Colonic mucosa (tissue), 4 donors: ENCODE results near the gene CDK5R2. TPM values are rescaled to one million over a fixed set of nuclear protein-coding genes. Genes with fewer than 3 reads are reported as not detected.

Source experiments
- DNase-seq: peaks from one replicate; pipeline ENCODE4 v3.0.0-alpha.2; 2020
- H3K27ac ChIP-seq: fragments of 200-600 bp; one replicate; pipeline ENCODE4 v1.8.0; 2021
- H3K27me3 ChIP-seq: fragments of 200-600 bp; one replicate; pipeline ENCODE4 v1.8.0; 2021
- H3K36me3 ChIP-seq: fragments of 200-600 bp; one replicate; pipeline ENCODE4 v1.8.0; 2021
- H3K4me1 ChIP-seq: fragments of 200-600 bp; one replicate; pipeline ENCODE4 v1.8.0; 2021; ENCODE audit warnings: mild to moderate bottlenecking
- H3K4me3 ChIP-seq: fragments of 200-600 bp; one replicate; pipeline ENCODE4 v1.8.0; 2021
- H3K9ac ChIP-seq, 2 donors: one replicate each; pipeline ENCODE4 v1.7.0; 2013; ENCODE audit warnings: control low read depth in 2 of 2, low read depth in 2 of 2, low read length in 2 of 2
- H3K9me3 ChIP-seq: fragments of 200-600 bp; one replicate; pipeline ENCODE4 v1.8.0; 2021
- CTCF ChIP-seq: fragments of 200-600 bp; IDR thresholded peaks from one replicate; pipeline ENCODE4 v1.8.0; 2022; ENCODE audit warnings: antibody characterized with exemption, mild to moderate bottlenecking
- intact Hi-C: fragments of 100-400 bp; cut with DNase I; formaldehyde crosslinking; loops from one replicate; pipeline ENCODE4 v1.14.1; 2022
- total RNA-seq, 2 donors: library from RNA; stranded (reverse); fragmentation: NEBNext Ultra II Directional in 1 of 2; extraction: Animal tissue kit (Norgen Biotek cat#: 25700) in 1 of 2; gene quantifications; one replicate each; pipeline ENCODE4 v1.2.1, GENCODE V29; 2021
- donor health status: healthy.
- donor health status: DM: no; HTN: no; CAD: no.
- donor health status: DM: no; HTN: no; CAD: no.

Gene CDK5R2
- total RNA-seq, 2 donors from 2014 or later, result 0.30 to 0.56 TPM

- H3K27ac ChIP-seq, result no peak overlapping the region
- H3K36me3 ChIP-seq, result no peaks in the 10 kb centered on the region
- peaks cover 9% of the 10 kb centered on the region for H3K4me1 ChIP-seq
- peaks cover 95% of the 10 kb centered on the region for H3K27me3 ChIP-seq
- intact Hi-C loops, result no loop called here
- no peak for TF ChIP-seq CTCF
- H3K4me3 ChIP-seq, result no peak overlapping the region
- H3K9ac ChIP-seq, result no peak overlapping the region
- no peak for DNase-seq
- H3K9me3 ChIP-seq, result no peaks in the 10 kb centered on the region
Observed at GRCh38 chr2:218985325-218986091, 26.0 kb downstream of the CDK5R2 start.

GRCh38 chr2:218986148-218986761 is 26.8 kb downstream of the CDK5R2 start:
- no peak for TF ChIP-seq CTCF
- Histone ChIP-seq H3K27ac (no peak overlapping the region), H3K9me3 (no peaks in the 10 kb centered on the region), H3K9ac (no peak overlapping the region), H3K27me3 (peaks cover 95% of the 10 kb centered on the region), H3K4me3 (no peak overlapping the region), H3K36me3 (no peaks in the 10 kb centered on the region), H3K4me1 (peaks cover 9% of the 10 kb centered on the region)
- no peak for DNase-seq
- intact Hi-C loops, result no loop called here

GRCh38 chr2:218988164-218988563 is 28.7 kb downstream of the CDK5R2 start:
- no peaks in the 10 kb centered on the region for H3K9me3 ChIP-seq
- intact Hi-C loops, result no loop called here
- peaks cover 95% of the 10 kb centered on the region for H3K27me3 ChIP-seq
- no peaks in the 10 kb centered on the region for H3K36me3 ChIP-seq
- no peak for DNase-seq
- no peak for TF ChIP-seq CTCF
- no peak overlapping the region for H3K9ac ChIP-seq
- H3K4me1 ChIP-seq, result peaks cover 8% of the 10 kb centered on the region
- H3K27ac ChIP-seq, result no peak overlapping the region
- no peak overlapping the region for H3K4me3 ChIP-seq

GRCh38 chr2:218988650-218989049 is 29.2 kb downstream of the CDK5R2 start:
- Histone ChIP-seq H3K4me3 (no peak overlapping the region), H3K27me3 (peaks cover 95% of the 10 kb centered on the region), H3K4me1 (peaks cover 13% of the 10 kb centered on the region), H3K27ac (no peak overlapping the region), H3K36me3 (no peaks in the 10 kb centered on the region), H3K9ac (no peak overlapping the region), H3K9me3 (no peaks in the 10 kb centered on the region)
- intact Hi-C loops, result no loop called here
- no peak for TF ChIP-seq CTCF
- DNase-seq, result no peak

GRCh38 chr2:218990052-218990451 is 30.6 kb downstream of the CDK5R2 start:
- intact Hi-C loops, result no loop called here
- Histone ChIP-seq H3K36me3 (no peaks in the 10 kb centered on the region), H3K27me3 (peaks cover 93% of the 10 kb centered on the region), H3K4me1 (peaks cover 12% of the 10 kb centered on the region), H3K27ac (no peak overlapping the region), H3K4me3 (no peak overlapping the region), H3K9me3 (no peaks in the 10 kb centered on the region), H3K9ac (no peak overlapping the region)
- no peak for DNase-seq
- TF ChIP-seq CTCF, result no peak
